MM.1S (cell line): ENCODE results near the gene ZNF600.
"Not testable (repeated sequence)": the region's sequence is repeated elsewhere in the genome, so short reads cannot be mapped to it uniquely, and the experiment has no call there.

Experiments used
- DNase-seq: peaks from one replicate; pipeline ENCODE4 v3.0.0-alpha.2; 2015
- H2AFZ ChIP-seq: fragments of 300-600 bp; sonication (generic); 2 replicates; pipeline ENCODE4 v1.6.0; 2016; ENCODE audit warnings: antibody characterized with exemption, low read length
- H3F3A ChIP-seq: fragments of 300-600 bp; sonication (generic); 2 replicates; pipeline ENCODE4 v1.6.1; 2016; ENCODE audit warnings: mild to moderate bottlenecking, antibody characterized with exemption, low read length, moderate library complexity, mixed read lengths; ENCODE audit not compliant: insufficient read depth
- H3K27ac ChIP-seq: fragments of 300-600 bp; sonication (generic); 2 replicates; pipeline ENCODE4 v1.5.1; 2016; ENCODE audit warnings: mild to moderate bottlenecking, low read length
- H3K27me3 ChIP-seq: fragments of 300-600 bp; sonication (generic); replicated peaks from 2 replicates; pipeline ENCODE4 v1.6.0; 2016; ENCODE audit warnings: low read length; ENCODE audit not compliant: insufficient read depth
- H3K36me3 ChIP-seq: fragments of 300-600 bp; sonication (generic); replicated peaks from 2 replicates; pipeline ENCODE4 v1.6.1; 2016; ENCODE audit warnings: mild to moderate bottlenecking, low read length, mixed read lengths; ENCODE audit not compliant: insufficient read depth
- H3K4me1 ChIP-seq: fragments of 300-600 bp; sonication (generic); 2 replicates; pipeline ENCODE4 v1.6.1; 2016; ENCODE audit warnings: low read length, mixed read lengths
- H3K4me2 ChIP-seq: fragments of 300-600 bp; sonication (generic); 2 replicates; pipeline ENCODE4 v1.6.0; 2016; ENCODE audit warnings: low read depth, low read length
- H3K4me3 ChIP-seq: fragments of 300-600 bp; sonication (generic); 2 replicates; pipeline ENCODE4 v1.5.1; 2016; ENCODE audit warnings: low read length, mixed read lengths
- H3K79me2 ChIP-seq: fragments of 300-600 bp; sonication (generic); 2 replicates; pipeline ENCODE4 v1.6.1; 2016; ENCODE audit warnings: mixed run types, low read length, mixed read lengths
- H3K9ac ChIP-seq: fragments of 300-600 bp; sonication (generic); 2 replicates; pipeline ENCODE4 v1.6.1; 2016; ENCODE audit warnings: low read length, mixed read lengths
- H3K9me2 ChIP-seq: fragments of 300-600 bp; sonication (generic); replicated peaks from 2 replicates; pipeline ENCODE4 v1.6.1; 2016; ENCODE audit warnings: mild to moderate bottlenecking, low read length, mixed read lengths; ENCODE audit not compliant: insufficient read depth
- H3K9me3 ChIP-seq: fragments of 300-600 bp; sonication (generic); replicated peaks from 2 replicates; pipeline ENCODE4 v1.6.1; 2016; ENCODE audit warnings: mild to moderate bottlenecking, low read length, mixed read lengths; ENCODE audit not compliant: insufficient read depth
- H4K20me1 ChIP-seq: fragments of 300-600 bp; sonication (generic); 2 replicates; pipeline ENCODE4 v1.6.1; 2016; ENCODE audit warnings: mild to moderate bottlenecking, low read length, moderate library complexity, mixed read lengths; ENCODE audit not compliant: insufficient read depth
- EZH2 ChIP-seq: fragments of 300-600 bp; sonication (generic); optimal IDR thresholded peaks from 2 replicates; pipeline ENCODE3; 2017; ENCODE audit warnings: low read depth, mild to moderate bottlenecking, antibody characterized with exemption, low read length, mixed read lengths
- EZH2phosphoT487 ChIP-seq: fragments of 300-600 bp; sonication (generic); IDR thresholded peaks from 2 replicates; pipeline ENCODE4 v1.6.1; 2018; ENCODE audit warnings: antibody characterized with exemption, low read length
- TF ChIP-seq, protein P1 (sequence below): fragments of 300-600 bp; sonication (generic); IDR thresholded peaks from 2 replicates; pipeline ENCODE4 v1.5.1; 2016; ENCODE audit warnings: antibody characterized with exemption, low read length, mixed read lengths

Gene ZNF600

DNA sequence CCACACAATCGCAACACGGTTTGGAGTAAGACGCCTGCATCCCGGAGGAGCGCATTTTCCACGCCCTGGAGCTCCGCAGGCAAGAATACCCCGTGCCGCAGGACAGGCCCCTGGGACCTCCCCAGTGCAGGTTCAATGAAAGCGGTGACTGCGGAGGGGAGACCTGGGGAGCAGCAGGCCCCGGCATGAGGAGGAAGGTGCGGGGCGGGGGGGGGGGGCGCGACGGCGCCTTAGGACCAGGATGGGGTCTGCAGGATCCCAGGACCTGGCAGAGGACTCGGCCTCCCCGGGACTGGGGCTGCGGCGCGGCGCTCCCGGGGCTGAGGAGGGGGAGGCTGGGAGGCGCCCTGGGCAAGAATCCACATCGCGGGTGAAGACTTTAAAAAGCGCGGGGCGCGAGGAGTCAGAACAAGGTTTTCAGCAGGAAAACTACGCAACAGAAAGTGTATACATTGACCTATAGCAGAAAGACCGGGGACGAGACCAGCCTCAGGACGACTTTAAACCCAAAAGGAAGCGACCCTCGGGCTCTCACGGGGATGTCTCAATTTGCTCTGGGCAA lies 52.2 kb downstream of the ZNF600 start:
- no peaks in the 10 kb centered on the region for H3F3A ChIP-seq
- peak overlapping the region; percentile 94 for H2AFZ ChIP-seq
- H4K20me1 ChIP-seq: no peaks in the 10 kb centered on the region
- H3K27ac ChIP-seq: peak overlapping the region; percentile 34; the same call in 1 of the 2 replicates
- peaks cover 5% of the 10 kb centered on the region; the same call in 1 of the 2 replicates for H3K79me2 ChIP-seq
- H3K9ac ChIP-seq: peak overlapping the region; percentile 70
- H3K4me2 ChIP-seq: peak overlapping the region; percentile 70; the same call in 1 of the 2 replicates
- DNase-seq: no peak
- H3K9me3 ChIP-seq: no peaks in the 10 kb centered on the region
- no peaks in the 10 kb centered on the region for H3K36me3 ChIP-seq
- no peaks in the 10 kb centered on the region for H3K9me2 ChIP-seq
- no peaks in the 10 kb centered on the region for H3K27me3 ChIP-seq
- TF ChIP-seq EZH2 (no peak), EZH2phosphoT487 (no peak)
- TF ChIP-seq, protein P1, sequence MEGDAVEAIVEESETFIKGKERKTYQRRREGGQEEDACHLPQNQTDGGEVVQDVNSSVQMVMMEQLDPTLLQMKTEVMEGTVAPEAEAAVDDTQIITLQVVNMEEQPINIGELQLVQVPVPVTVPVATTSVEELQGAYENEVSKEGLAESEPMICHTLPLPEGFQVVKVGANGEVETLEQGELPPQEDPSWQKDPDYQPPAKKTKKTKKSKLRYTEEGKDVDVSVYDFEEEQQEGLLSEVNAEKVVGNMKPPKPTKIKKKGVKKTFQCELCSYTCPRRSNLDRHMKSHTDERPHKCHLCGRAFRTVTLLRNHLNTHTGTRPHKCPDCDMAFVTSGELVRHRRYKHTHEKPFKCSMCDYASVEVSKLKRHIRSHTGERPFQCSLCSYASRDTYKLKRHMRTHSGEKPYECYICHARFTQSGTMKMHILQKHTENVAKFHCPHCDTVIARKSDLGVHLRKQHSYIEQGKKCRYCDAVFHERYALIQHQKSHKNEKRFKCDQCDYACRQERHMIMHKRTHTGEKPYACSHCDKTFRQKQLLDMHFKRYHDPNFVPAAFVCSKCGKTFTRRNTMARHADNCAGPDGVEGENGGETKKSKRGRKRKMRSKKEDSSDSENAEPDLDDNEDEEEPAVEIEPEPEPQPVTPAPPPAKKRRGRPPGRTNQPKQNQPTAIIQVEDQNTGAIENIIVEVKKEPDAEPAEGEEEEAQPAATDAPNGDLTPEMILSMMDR: no peak
- no peaks in the 10 kb centered on the region for H3K4me1 ChIP-seq
- H3K4me3 ChIP-seq: peak overlapping the region; percentile 86

DNA sequence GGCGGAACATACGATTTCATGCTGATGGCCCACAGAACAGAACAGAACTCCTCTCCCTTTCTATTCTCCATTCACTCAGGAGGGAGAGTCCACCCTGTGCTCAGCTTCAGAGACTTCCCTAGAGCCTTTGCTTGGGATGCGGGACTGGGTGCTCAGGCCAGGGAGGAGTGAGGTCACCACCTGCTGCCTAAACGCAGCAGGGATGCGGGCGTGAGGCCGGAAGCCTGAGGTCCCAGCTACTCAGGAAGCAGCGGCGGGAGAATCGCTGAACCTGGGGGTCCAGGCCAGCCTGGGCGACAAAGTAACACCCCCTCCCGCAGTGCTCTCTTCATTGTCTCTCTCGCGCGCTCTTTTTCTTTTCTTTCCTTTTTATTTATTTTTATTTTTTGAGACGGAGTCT lies 60.5 kb downstream of the ZNF600 start:
- not testable (repeated sequence) for H2AFZ ChIP-seq, H3F3A ChIP-seq, H3K9ac ChIP-seq, H3K27me3 ChIP-seq, H3K79me2 ChIP-seq, H3K4me2 ChIP-seq, DNase-seq, H4K20me1 ChIP-seq, H3K27ac ChIP-seq, H3K9me3 ChIP-seq, H3K36me3 ChIP-seq, H3K4me1 ChIP-seq, H3K4me3 ChIP-seq, H3K9me2 ChIP-seq

DNA sequence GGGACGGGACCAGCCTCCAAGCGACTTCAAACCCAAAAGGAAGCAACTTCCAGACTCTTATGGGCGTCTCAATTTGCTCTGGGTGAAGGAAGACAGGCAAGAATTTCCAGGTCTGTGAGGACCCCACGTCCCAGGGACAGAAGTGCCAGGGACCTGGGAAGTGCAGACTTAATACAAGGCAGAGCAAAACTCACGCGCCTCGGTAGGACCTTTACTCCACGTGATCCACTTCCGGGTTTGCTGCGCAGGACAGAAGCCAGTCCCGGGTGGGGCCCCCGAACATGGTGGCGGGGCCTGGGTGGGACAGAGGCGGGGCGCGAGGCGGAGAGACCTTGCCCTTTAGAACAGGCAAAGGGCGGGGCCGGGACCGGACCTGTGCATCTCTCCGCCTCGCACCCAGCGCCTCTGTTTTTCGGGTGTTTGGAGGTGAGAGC lies 61.0 kb downstream of the ZNF600 start:
- TF ChIP-seq EZH2phosphoT487 (no peak), EZH2 (no peak)
- TF ChIP-seq, protein P1: no peak
- Histone ChIP-seq H3K27ac (no peak overlapping the region), H2AFZ (no peak overlapping the region), H3K36me3 (no peaks in the 10 kb centered on the region), H3K27me3 (no peaks in the 10 kb centered on the region), H3K79me2 (no peaks in the 10 kb centered on the region), H3K4me1 (no peaks in the 10 kb centered on the region), H3K9me3 (no peaks in the 10 kb centered on the region), H3K4me3 (no peak overlapping the region), H3K9me2 (no peaks in the 10 kb centered on the region), H3K9ac (no peak overlapping the region), H3F3A (no peaks in the 10 kb centered on the region), H3K4me2 (no peak overlapping the region), H4K20me1 (no peaks in the 10 kb centered on the region)
- no peak for DNase-seq

DNA sequence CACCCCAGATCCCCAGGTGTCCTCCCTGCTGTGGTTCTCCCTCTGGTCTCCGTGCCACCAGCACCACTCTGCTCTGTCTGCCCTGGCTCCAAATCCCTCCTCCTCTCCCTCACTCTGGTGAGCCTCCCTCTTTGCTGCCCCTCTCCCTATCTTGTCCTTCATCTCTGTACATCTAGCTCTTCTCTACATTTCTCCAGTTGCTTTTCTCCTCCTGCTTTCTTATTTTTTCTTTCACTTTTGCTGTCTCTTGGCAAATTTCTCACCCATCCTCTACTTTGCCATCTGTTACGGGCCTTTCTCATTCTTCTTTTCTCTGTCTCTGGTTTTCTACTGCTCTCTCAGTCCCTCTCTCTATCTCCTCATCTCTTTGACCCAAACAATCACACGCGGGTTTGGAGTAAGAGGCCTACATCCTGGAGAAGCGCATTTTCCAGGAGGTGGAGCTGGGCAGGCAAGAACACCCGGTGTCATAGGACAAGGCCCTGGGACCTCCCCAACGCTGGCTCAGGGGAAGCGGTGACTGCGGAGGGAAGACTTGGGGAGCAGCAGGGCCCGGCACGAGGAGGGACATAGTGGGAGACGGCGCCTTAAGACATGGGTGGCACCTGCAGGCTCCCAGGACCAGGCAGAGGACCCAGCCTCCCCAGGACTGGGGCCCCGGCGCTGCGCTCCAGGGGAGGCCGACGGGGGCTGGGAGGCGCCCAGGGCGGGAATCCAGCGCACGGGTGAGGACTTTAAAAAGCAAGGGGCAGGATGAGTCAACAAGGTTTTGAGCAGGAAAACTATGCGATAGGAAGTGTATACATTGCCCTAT lies 61.7 kb downstream of the ZNF600 start:
- no peaks in the 10 kb centered on the region for H3K9me3 ChIP-seq

DNA sequence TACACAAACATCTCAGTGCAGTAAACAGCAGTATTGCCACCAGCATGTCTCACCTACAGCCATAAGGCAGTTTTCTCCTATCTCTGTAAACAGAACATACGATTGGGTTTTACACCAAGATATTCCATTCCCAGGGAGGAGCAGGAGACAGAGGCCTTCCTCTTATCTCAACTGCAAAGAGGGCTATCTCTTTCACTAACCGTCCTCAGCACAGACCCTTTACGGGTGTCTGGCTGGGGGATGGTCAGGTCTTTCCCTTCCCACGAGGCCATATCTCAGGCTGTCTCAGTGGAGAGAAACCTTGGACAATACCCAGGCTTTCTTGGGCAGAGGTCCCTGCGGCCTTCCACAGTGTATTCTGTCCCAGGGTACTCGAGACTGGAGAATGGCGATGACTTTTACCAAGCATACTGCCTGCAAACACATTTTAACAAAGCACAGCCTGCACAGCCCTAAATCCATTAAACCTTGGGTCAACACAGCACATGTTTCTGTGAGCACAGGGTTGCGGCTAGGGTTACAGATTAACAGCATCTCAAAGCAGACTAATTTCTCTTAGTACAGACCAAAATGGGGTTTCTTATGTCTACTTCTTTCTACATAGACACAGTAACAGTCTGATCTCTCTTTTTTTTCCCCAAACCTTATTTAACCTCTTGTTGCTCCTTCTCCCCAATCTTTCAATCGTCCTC lies 62.5 kb downstream of the ZNF600 start:
- H3K4me1 ChIP-seq, H3F3A ChIP-seq, H3K27me3 ChIP-seq, H3K4me2 ChIP-seq, H3K4me3 ChIP-seq, H3K36me3 ChIP-seq, H3K9me2 ChIP-seq, H4K20me1 ChIP-seq, H3K9ac ChIP-seq, H3K79me2 ChIP-seq, H3K9me3 ChIP-seq, DNase-seq, H3K27ac ChIP-seq, H2AFZ ChIP-seq: not testable (repeated sequence)

More for the DNA sequence above, 61.7 kb downstream of the ZNF600 start:
- Histone ChIP-seq H3K9ac (no peak overlapping the region), H3K36me3 (no peaks in the 10 kb centered on the region), H3K9me2 (no peaks in the 10 kb centered on the region), H3K27ac (no peak overlapping the region), H3K27me3 (no peaks in the 10 kb centered on the region), H3K4me2 (no peak overlapping the region), H3K79me2 (no peaks in the 10 kb centered on the region), H3K4me3 (no peak overlapping the region), H3F3A (no peaks in the 10 kb centered on the region), H3K4me1 (no peaks in the 10 kb centered on the region), H2AFZ (no peak overlapping the region), H4K20me1 (no peaks in the 10 kb centered on the region)
- no peak for DNase-seq
- TF ChIP-seq, protein P1: no peak
